CD4-positive, alpha-beta T cell treated with Interleukin-1 beta for 1 hour (primary cell): ENCODE results near the gene ELOF1.
"Not testable (repeated sequence)": the region's sequence is repeated elsewhere in the genome, so short reads cannot be mapped to it uniquely, and the experiment has no call there.

Experiments used
- DNase-seq, 2 donors: peaks; one replicate each; pipeline ENCODE4 v3.0.0-alpha.2; 2020 to 2022

The ELOF1 gene

DNA sequence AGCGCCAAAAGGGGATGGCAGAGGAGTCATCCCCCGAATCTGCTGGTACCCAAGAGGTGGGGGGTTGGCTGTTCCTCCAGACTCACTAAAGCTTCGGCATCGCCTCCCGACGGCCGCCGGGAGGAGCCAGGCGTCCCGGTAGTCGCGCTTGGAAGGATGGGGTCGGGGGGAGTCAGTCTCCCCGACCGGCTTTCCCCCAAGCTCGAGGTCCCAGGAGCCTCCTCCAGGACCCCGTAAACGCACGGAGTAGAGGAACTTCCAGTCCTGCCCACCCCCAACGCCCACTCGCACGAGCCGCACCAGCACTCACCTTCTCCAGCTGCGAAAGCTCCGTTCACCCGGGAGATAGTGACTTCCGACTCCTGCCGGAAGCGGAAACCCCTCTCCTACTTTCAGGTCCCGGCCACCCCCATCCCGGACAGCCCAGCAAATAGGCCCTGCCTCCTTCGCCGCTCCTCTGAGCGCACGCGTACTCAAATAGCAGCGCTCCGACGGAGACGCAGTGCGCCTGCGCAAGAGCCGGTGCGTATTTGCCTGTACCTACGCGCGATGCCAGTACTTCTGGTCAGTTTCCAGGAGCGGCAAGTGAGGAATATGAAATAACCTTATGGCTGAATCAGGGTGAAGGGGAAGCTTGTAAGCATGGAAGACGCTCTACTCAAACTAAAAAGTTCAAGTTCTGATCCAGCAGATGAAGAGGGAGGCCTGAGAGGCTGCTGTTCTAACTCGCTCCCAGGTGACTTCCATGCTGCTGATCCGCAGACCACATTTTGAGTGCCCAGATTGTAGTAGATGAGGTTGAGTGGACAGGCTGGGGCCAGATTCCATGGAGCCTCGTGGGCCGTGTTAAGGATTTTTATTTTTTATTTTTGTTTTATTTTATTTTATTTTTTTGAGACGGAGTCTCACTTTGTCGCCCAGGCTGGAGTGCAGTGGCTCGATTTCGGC is at the start of gene ELOF1:
TSS of gene ELOF1 (minus strand) at position 350 of the 948 bp plus-strand sequence. CDS start 4,883 bp downstream, outside the sequence.
- DNase-seq: peak; percentile 97 to 98

DNA sequence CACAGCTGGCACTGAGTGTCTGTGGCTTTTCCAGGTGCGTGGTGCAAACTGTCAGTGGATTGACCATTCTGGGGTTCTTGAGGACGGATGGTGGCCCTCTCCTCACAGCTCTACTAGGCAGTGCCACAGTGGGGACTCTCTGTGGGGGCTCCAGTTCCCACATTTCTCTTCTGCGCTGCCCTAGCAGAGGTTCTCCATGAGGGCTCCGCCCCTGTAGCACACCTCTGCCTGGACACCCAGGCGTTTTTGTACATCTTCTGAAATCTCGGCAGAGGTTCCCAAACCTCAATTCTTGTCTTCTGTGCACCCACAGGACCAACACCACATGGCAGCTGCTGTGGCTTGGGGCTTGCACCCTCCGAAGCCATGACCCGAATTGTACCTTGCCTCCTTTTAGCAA is 47.5 kb upstream of the ELOF1 start:
- no peak for DNase-seq

DNA sequence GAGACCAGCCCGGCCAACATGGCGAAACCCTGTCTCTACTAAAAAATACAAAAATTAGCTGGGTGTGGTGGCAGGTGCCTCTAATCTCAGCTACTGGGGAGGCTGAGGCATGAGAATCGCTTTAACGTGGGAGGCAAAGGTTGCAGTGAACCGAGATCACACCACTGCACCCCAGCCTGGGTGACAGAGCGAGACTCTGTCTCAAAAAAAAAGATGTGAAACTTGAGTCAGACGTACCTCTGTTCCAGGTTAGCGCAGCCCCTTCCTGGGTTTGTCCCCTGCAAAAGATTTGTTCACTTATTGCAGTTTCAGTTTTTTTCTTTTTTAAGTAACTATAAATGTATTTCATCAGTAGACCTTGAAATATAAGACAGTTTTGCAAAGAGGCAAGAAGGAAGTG is 40.7 kb upstream of the ELOF1 start:
- DNase-seq: not testable (repeated sequence)

DNA sequence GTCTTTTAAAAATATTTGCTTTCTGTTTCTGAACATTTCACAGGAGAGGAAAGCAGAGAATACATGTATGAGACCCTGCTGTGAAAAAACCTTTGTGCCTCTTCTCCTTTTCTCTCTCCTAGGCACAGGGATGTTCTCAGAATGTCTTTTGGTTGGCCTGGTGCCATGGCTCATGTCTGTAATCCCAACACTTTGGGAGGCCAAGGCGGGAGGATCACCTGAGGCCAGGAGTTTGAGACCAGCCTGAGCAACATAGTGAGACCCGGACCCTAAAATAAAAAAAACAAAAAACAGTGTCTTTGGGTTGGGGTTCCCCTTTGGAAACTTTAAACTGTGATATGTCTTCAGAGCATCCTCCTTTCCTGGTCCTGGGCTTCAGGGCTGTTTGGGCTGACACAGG is 39.7 kb upstream of the ELOF1 start:
- DNase-seq: no peak

DNA sequence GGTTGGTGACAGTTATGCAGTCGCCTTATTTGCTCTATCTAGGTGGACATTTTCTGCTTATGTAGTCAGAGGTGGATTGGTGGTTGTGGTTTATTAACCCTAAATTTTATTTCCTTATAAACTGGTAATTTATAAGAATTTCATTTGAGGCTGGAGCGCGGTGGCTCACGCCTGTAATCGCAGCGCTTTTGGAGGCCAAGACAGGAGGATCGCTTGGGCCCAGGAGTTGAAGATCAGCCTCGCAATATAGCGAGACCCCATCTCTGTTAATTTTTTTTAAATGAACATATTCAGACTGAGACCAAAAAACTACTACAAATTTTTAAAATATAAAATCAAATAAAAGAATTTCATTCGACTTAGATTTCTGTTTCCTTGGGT is 39.1 kb upstream of the ELOF1 start:
- DNase-seq: no peak

DNA sequence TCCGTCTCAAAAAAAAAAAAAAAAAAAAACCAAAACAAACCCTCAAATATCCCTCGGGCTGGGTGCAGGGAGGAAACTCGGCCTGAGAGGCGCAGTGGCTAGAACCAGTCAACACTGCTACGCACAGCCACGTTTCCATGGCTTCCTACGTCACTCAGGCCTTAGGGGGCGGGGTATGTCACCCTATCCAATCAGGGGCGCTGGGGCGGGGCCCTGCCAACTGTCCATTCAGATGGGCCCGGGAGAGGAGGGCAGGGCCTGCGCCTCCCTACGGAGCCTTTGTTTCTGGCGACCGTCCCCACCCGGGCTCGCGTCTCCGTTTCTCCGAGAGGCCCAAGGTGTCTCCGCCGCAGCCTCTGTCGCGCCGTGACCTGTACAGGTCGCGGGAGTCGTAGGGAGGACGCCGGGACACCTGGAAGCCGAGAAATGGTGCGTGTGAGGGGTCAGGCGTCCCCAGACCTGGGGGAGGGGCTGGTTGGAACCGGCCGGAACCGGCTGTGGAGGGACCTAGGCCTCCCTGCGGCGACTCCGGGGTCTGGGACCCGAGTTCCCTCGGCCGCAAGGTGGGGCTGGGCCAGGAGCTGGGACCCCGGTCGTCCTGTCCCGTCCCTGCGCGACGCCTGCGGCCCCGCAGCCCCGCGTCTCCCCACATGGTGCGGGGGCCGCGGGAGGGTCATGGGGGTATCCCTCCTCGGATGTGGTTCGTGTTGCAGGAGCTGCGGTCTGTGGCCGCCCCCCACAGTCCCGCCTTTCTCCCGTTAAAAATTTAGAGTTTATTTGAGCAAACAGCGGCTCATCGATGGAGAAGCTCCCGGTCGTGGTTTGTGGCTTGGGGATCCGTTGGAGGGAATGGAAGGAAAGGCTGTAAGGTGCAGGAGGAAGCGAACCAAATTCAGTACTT is 38.4 kb upstream of the ELOF1 start, which contains the start of gene ZNF627:
TSS of gene ZNF627 (plus strand) at position 282 of the 901 bp plus-strand sequence. CDS start at position 427, 145 bp downstream.
- DNase-seq: peak; percentile 98 to 99

DNA sequence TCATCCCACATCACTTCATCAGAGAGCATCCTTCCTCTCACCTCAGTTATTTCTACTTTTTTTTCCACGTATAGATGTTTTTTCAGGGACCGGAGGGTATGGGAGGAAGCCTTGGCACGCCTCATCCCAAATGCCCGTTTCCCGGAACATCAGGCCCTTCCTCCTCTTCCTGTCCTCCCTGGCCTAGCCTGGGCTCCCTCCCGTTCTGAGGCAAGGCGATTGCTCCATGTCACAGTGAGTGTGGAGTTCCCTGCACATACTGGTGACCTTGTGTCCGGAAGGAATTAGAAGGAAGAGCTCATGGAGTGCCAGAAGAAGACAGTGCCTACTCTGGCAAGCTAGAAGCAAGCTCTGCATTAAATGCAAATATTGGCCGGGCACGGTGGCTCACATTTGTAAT is 37.1 kb upstream of the ELOF1 start:
- DNase-seq: no peak

DNA sequence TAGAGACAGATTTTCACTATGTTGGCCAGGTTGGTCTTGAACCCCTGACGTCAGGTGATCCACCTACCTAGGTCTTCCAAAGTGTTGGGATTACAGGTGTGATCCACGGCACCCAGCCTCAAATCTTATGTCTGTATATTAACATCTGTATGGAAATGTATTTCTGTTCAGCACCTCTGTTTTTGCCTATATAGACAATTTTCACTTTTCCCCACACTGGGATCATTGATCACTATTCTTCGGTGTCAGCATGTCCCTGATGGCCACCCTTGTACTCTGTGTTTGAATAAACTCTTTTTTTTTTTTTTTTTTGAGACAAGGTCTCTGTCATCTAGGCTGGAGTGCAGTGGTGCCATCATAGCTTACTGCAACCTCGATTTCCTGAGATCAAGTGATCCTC is 35.1 kb upstream of the ELOF1 start:
- no peak for DNase-seq

DNA sequence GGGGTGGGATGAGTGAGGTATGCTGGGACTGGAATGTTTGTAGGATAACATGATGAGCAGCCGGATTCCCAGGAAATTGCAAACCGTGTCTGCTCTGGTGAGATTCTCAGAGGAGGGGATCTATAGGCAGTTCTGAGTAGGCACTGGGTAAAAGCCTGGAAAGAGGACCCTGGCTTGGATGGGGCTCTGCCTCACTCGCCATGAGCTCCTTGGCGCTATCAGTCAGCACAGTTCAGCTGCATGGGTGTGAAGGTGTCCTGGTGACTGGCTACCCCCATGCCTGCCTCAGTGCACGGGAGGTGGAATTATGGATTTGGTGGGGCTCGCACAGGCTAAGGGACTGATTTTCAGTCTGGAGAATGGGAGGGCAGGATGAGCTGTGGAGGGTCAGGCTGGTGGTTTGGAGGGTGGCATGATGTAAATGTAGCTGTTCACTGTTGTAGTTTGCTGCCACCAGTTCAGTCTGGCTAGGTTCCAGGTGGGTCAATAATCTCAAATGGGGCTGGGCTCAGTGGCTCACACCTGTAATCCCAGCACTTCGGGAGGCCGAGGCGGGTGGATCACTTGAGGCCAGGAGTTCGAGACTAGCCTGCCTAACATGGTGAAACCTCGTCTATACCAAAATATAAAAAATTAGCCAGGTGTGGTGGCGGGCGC is 29.1 kb upstream of the ELOF1 start:
- no peak for DNase-seq

DNA sequence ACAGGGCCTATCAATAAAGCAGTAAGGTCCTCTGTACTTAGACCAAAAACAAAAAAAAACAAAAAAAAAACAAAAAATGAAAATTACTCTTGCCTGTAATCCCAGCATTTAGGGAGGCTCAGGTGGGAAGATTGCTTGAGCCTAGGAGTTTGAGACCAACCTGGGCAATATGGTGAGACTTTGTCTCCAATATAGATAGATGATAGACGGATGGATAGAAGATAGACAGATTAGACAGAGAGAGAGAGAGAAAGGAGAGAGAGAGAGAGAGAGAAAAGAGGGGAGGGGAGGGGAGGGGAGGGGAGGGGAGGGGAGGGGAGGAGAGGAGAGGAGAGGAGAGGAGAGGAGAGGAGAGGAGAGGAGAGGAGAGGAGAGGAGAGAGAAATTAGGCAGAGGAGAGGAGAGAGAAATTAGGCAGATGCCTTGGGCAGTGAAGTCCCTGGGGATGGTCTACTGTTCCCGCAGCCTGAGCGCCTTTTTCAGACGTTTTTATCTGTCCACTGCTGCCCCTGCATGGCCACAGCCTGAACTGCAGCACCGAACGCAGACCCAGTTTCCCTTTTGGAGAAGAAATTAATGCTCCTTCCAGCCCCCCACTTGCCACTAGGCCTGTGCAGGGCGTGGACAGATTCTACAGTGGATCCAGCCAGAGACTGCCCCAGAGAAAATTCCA is 28.4 kb upstream of the ELOF1 start:
- peak; percentile 78 to 82 for DNase-seq

DNA sequence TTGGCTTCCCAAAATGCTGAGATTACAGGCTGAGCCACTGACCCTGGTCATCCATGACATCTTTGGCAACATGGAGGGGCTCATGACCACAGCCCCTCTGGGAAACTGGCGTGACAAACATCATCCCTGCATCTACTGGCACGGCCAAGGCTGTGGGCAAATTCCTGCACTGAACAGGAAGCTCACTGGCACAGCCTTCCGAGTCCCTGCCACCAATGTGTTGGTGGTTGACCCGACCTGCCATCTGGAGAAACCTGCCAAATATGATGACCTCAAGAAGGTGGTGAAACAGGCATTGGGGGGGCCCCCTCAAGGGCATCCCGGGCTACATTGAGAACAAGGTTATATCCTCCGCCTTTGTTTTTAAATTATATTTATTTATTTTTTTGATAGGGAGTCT is 27.3 kb upstream of the ELOF1 start:
- DNase-seq: no peak

DNA sequence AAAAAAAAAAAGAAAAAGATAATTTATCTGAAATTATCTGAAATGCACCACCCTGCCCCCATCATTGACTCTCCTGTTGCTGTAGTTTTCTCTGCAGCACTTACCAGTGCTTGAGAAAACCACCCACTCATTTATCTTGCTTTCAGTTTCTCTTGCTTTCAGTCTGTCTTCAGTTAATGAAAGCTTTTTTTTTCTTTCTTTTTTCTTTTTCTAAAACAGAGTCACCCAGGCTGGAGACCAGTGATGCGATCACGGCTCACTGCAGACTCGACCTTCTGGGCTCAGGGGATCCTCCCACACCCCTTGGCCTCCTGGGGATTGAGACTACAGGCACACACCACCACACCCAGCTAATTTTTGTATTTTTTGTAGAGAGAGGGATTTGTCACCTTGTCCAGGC is 22.7 kb upstream of the ELOF1 start:
- peak; percentile 48 to 80 for DNase-seq

DNA sequence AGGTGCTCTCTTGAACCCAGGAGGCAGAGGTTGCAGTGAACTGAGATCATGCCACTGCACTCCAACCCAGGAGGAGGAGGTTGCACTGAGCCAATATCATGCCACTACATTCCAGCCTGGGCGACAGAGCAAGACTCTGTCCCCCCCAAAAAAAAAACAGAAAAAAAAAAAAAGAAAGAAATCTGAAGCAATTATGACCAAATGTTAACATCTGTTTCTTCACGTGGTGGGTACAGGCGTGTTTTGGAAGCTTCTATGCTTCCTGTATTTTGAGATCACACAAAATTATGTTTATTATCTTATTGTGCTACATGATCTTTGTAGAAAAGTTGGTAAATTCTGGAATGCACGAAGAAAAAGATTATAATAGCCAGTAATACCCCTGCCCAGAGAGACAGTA is 21.1 kb upstream of the ELOF1 start:
- DNase-seq: no peak

DNA sequence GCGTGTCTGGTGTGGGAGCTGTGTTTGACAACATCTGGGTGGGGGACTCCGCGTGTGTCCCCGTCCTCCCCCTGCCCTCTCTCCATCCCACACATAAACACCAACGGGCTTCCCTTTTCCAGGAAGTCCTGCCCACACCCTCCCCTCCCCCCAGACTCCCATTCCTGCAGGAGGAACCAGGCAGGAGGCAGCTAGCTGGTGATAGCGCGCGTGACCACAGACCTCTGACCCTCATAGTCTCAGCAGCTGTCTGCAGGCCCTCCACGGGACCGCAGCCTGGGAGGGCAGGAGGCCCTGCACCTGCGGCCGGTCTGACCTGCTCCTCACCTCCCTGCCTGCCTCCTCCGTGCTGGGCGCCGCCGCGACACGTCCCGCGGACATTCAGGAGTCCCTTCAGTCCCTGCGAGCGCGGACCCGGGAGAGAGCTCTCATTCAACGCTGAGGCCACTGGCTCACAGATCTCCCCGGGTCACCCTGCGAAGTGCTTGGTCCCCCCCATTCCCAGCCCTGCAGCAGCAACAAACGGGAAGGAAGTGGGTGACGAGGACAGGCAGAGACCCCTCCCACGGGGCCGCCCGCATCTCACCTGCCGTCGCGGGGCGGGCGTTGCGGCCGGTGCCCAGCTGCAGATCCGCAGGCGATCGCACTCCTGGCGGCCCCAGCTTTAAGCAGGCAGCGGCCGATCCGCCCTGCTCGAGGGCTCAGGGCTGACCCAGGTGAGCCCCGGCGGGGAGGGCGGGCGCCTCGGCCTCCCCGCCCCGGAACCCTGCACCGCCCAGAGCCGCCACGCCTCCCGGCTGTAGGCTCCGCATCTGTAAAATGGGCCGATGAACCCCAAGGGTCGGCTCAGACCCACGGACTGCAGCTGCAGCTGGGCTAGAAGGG is 19.5 kb upstream of the ELOF1 start:
- DNase-seq: peak; percentile 38 to 39

DNA sequence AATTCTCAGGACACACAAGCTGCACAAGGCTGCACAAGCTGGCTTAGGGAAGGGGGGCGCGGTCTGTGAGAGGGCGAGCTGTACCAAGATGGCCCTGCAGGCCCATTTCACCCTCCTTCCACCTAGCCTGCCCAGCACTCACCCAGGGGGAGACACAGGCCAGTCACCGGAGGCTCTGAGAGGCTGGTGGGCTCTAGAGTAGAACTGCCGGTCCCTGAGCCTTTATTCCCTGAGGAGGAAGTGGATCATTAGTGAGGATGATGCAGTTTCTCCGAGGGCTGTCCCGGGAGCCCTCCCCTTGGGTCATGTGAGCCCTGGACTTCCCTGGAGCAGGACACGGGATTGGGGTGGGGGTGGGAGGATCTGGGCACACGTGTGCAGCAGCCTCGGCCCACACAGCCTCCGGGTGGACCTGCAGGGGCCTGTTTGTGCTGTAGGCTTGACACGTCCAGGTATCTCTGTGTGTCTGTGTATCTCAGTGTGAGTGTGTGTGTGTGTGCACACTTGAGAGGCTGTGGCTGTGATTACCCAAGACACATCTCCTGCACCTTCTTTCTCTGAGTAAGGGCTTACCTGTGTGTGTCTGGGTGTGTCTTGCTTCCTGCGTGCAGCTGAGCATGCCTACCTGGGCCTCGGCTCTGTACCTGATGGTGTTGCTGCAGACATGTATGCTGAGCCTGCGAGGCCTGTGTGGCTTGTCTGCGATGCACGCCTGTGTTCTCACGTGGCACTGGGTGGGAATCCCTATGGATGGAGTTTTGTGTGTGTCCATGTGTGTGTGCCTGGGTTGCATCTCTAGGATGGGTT is 18.6 kb upstream of the ELOF1 start, which contains the start of gene ACP5:
TSS of gene ACP5 (minus strand) at position 195 of the 807 bp plus-strand sequence. CDS start 328 bp downstream, outside the sequence.
- DNase-seq: no peak

DNA sequence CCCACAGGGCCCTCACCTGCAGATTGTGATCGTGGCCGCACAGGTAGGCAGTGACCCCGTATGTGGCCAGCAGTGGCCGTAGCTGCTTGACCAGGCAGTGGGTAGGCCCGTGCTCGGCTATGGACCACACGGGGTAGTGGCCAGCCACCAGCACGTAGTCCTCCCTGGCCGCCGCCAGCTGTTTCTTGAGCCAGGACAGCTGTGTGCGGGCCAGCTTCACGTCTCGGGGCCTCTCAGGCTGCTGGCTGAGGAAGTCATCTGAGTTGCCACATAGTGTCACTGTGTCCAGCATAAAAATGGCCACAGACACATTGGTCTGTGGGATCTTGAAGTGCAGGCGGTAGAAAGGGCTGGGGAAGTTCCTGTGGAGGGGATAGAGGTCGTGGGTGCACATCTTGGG is 17.2 kb upstream of the ELOF1 start:
- no peak for DNase-seq

DNA sequence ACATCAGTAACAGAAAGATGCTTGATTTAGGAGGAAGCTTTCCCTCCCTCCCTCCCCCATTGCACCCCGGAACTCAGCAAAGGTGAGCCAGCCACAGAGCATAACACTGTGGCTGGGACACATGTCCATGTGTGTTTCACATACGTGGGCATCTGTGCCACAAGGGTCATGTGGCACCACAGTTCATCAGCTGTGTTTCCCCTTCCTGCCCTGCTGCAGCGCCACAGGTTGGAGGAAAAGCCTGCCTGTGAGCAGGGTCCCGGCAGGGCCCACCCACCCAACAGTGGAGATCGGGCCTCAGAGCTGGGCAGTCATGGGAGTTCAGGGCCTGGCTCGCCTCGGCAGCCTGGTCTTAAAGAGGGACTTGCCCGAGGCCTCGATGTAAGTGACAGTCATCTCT is 15.7 kb upstream of the ELOF1 start:
- DNase-seq: no peak

DNA sequence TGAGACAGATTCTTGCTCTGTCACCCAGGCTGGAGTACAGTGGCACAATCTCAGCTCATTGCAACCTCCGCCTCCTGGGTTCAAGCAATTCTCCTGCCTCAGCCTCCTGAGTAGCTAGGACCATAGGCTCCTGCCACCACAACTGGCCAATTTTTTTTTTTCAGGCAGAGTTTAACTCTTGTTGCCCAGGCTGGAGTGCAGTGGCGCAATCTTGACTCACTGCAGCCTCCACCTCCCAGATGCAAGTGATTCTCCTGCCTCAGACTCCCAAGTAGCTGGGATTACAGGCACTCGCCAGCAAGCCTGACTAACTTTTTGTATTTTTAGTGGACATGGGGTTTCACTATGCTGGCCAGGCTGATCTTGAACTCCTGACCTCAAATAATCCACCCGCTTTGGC is 14.7 kb upstream of the ELOF1 start:
- DNase-seq: not testable (repeated sequence)

DNA sequence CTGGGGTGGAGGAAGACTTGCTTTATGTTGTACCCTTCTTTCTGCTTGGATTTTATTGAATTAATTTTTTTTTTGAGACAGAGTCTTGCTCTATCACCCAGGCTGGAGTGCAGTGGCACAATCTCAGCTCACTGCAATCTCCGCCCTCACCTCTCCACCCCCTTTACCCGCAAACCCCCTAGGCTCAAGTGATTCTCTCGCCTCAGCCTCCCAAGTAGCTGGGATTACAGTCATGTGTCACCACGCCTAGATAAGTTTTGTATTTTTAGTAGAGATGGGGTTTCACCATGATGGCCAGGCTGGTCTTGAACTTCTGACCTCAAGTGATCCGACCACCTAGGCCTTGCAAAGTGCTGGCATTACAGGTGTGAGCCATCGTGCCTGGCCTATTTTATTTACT is 14.3 kb upstream of the ELOF1 start:
- not testable (repeated sequence) for DNase-seq

DNA sequence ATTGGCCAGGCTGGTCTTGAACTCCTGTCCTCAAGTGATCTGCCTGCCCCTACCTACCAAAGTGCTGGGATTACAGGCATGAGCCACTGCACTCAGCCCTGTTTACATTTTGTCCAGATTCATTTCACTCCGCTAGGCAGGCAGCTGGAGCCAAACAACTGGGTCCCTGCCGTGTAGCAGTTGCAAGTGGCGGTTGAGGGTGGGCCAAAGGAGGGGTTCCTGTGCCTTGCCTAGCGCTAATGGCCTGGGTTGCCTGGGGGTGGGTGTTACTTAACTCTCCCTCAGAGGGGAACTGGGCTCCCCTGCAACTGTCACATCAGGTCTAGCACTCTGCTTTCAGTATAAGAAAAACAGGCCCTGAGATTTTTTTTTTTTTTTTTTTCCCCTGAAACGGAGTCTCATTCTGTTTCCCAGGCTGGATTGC is 11.0 kb upstream of the ELOF1 start:
- no peak for DNase-seq
